NCI-H82 treated with DMSO at 0.1 percent for 48 hours (cell line): ENCODE measurements around the gene FAM184A.
"Not testable (repeated sequence)": the region's sequence is repeated elsewhere in the genome, so short reads cannot be mapped to it uniquely, and the experiment has no call there.

Experiments
- DNase-seq: peaks from one replicate; lab custom pipeline; 2025; ENCODE audit not compliant: unreplicated experiment; lab: John Stamatoyannopoulos, UW

The FAM184A gene

GRCh38 chr6:119020597-119021561, 57.6 kb downstream of the FAM184A start:
- DNase-seq, result no peak

- not testable (repeated sequence) for DNase-seq
Observed at GRCh38 chr6:119015165-119015564, 63.3 kb downstream of the FAM184A start.

GRCh38 chr6:119012521-119012920, 65.9 kb downstream of the FAM184A start:
- no peak for DNase-seq

GRCh38 chr6:119009266-119009665, 69.2 kb downstream of the FAM184A start:
- DNase-seq, result not testable (repeated sequence)

- no peak for DNase-seq
Observed at GRCh38 chr6:119006974-119007373, 71.5 kb downstream of the FAM184A start.

- DNase-seq, result peak; percentile 29
Observed at GRCh38 chr6:119002069-119002468, 76.4 kb downstream of the FAM184A start.

GRCh38 chr6:118999494-119000040, 78.9 kb downstream of the FAM184A start:
- DNase-seq, result no peak

- not testable (repeated sequence) for DNase-seq
Observed at GRCh38 chr6:118997426-118997825, 81.0 kb downstream of the FAM184A start.

- DNase-seq, result no peak
Observed at GRCh38 chr6:118996289-118996820, 82.1 kb downstream of the FAM184A start.

- peak; percentile 46 for DNase-seq
Observed at GRCh38 chr6:118993803-118994251, 84.6 kb downstream of the FAM184A start.

- DNase-seq, result no peak
Observed at GRCh38 chr6:118993358-118993757, 85.1 kb downstream of the FAM184A start.

- peak; percentile 100 for DNase-seq
Observed at GRCh38 chr6:118992186-118992795, 86.2 kb downstream of the FAM184A start.

- DNase-seq, result no peak
Observed at GRCh38 chr6:118986312-118986711, 92.2 kb downstream of the FAM184A start.

GRCh38 chr6:118985123-118985830, 93.2 kb downstream of the FAM184A start:
- peak; percentile 99 for DNase-seq

GRCh38 chr6:118984342-118984741, 94.1 kb downstream of the FAM184A start:
- DNase-seq, result no peak

- DNase-seq, result no peak
Observed at GRCh38 chr6:118982575-118982911, 95.9 kb downstream of the FAM184A start.

- peak; percentile 68 for DNase-seq
Observed at GRCh38 chr6:118981884-118982574, 96.4 kb downstream of the FAM184A start.

- no peak for DNase-seq
Observed at GRCh38 chr6:118980063-118980462, 98.4 kb downstream of the FAM184A start.

- no peak for DNase-seq
Observed at GRCh38 chr6:118974790-118975189, 103.7 kb downstream of the FAM184A start.

GRCh38 chr6:118971682-118972081, 106.8 kb downstream of the FAM184A start:
- DNase-seq, result no peak
